VCaP (cell line): ENCODE data around the gene XRN2.

ENCODE experiments used
- H3K27ac ChIP-seq: fragments of 450-650 bp; 2 replicates; pipeline ENCODE4 v1.5.1; 2017
- TF ChIP-seq, protein P1 (sequence below): fragments of 450-650 bp; conservative IDR thresholded peaks from 2 replicates; pipeline ENCODE4 v1.5.1; 2017; ENCODE audit warnings: mild to moderate bottlenecking, moderate library complexity

The XRN2 gene

DNA sequence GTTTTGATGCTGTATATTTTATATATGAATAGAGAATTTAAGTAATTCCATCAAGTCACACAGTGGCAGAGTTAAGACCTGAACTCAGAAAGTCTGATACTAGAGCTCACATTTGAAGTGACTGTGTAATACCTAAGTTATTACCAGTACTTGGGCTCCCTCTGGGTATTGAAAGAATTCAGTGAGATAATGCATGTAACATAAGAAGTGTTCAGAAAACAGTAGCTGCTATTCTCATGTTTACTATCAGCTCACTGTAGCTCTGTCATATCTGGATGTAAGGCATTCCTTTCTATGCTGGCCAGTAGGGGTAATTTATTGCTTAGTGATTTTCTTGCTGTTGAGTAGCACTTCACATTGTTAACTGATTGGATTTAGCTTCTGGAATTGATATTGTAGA is 49.6 kb downstream of the XRN2 start:
- TF ChIP-seq, protein P1, sequence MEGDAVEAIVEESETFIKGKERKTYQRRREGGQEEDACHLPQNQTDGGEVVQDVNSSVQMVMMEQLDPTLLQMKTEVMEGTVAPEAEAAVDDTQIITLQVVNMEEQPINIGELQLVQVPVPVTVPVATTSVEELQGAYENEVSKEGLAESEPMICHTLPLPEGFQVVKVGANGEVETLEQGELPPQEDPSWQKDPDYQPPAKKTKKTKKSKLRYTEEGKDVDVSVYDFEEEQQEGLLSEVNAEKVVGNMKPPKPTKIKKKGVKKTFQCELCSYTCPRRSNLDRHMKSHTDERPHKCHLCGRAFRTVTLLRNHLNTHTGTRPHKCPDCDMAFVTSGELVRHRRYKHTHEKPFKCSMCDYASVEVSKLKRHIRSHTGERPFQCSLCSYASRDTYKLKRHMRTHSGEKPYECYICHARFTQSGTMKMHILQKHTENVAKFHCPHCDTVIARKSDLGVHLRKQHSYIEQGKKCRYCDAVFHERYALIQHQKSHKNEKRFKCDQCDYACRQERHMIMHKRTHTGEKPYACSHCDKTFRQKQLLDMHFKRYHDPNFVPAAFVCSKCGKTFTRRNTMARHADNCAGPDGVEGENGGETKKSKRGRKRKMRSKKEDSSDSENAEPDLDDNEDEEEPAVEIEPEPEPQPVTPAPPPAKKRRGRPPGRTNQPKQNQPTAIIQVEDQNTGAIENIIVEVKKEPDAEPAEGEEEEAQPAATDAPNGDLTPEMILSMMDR, result no peak
- no peak overlapping the region for H3K27ac ChIP-seq

DNA sequence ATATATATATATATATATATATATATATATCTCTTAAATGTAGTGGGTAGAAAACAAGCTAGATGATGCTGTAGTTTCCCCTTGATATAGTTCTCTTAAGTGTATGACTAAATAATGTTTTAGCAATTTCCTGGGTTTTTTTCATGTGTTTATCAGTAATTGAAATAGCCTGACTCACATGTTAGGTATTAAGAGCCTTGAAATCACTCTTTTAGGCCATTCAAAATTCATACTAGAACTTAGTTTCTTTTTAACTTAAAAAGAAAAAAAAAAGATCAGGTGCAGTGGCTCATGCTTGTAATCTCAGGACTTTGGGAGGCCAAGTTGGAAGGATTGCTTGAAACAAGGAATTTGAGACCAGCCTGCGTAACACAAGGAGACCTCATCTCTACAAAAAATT is 50.1 kb downstream of the XRN2 start:
- no peak overlapping the region for H3K27ac ChIP-seq
- TF ChIP-seq, protein P1, result no peak

DNA sequence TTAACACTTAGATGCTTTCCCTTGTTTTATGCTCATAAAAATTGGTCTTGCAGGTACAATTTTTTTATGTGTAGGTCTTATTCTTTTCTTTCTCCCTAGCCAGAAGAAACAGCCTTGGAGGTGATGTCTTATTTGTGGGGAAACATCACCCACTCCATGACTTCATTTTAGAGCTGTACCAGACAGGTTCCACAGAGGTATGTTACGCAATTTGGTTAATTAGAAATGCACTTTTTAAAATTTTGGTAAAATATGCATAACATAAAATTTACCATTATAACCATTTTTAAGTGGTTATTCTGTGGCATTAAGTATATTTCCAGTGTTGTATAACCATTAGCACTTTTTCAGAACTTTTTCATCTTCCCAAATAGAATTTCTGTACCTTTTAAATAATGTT is 52.9 kb downstream of the XRN2 start:
- TF ChIP-seq, protein P1, result no peak
- H3K27ac ChIP-seq, result no peak overlapping the region

DNA sequence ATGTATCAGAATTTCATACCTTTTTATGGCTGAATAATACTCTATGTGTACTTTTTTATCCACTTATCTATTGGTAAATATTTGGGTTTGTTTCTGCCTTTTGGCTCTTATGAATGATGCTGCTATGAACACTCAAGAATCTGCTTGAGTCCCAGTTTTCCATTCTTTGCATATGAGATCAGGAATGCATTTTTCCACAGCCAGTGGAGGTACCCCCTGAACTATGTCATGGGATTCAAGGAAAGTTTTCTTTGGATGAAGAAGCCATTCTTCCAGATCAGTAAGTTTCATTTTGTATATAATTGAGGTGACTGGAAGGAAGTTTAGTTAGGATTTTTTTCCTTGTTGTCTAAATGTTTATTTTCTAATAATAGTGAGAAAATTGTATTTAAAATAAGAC is 53.3 kb downstream of the XRN2 start:
- TF ChIP-seq, protein P1, result no peak
- H3K27ac ChIP-seq, result no peak overlapping the region

DNA sequence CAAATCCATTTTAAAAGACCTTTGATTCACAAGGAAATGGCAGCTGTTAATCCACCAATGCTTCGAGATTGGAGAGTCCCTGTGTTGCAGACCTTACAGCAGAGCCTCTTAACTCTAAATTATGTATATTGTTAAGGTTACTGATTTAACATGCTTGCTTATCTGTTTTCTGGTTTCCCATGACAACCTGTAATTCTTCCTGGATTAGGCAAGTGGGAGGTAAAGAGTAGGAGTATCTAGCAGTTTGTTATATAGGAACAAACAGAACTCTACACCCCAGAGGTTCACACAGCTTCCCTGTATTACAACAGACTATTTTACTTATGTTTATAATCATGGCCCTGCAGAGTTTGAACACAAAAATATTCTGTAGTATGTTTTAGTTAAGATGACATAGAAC is 54.7 kb downstream of the XRN2 start:
- H3K27ac ChIP-seq, result no peak overlapping the region
- TF ChIP-seq, protein P1, result no peak

DNA sequence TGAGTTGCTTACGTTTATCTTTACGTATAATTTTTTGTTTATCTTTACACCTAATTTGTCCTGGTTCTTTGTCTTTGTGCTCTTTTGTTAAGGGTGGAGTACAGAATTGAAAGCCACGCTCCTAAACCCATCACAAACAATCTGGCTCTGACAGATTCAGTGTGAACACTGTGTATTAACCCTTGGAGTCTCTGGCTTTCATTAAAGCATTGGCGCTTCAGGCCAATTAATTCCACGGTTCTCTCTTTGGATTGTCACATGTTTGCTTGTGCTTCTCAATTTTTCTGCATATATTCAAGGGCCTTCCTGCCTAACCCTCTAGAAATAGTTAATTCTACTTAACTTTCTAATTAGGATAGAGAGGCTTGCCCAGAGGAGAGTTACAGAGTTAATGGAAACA is 55.6 kb downstream of the XRN2 start:
- no peak overlapping the region for H3K27ac ChIP-seq
- TF ChIP-seq, protein P1, result no peak

DNA sequence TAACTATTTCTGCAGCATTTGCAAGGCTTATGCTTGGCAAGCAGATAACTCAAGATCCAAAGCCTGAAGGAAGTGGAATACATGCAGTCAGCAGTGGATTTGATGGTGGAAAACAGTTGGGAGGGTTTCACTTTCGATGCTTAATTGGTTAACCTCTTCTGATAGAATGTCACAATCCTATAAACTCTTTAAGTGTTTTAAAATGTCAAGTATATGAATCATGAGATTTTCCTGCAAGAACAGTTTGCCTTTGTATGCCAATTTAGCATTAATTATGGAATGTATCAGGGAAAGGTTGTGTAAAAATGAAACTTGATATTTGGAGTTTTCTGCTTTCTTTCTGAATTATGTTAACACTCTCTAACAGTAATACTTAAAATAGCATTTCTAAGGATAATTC is 57.6 kb downstream of the XRN2 start:
- TF ChIP-seq, protein P1, result no peak
- no peak overlapping the region for H3K27ac ChIP-seq

DNA sequence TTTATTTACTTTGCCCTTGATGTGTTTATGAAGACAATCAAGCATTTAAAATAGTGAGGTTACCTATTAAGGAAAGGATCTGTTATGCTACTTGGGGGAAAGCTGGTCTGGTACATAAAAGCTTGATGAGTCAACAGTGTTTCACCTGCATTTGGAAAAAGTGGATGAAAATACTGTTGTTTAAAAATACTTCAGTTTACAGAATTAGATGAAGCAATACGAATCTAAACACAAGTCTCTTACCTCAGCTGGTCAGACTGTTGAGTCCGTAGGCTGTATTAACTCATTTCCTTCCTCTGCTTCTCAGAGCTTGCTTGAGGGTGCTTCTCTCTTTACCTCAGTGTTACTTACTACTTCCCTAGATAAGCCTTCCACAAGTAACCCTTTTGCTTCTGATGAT is 58.1 kb downstream of the XRN2 start:
- no peak overlapping the region for H3K27ac ChIP-seq
- TF ChIP-seq, protein P1, result no peak
